GM13977 (cell line): ENCODE data around the gene GSG1L.

Experiments
- DNase-seq: peaks from one replicate; pipeline ENCODE4 v3.0.0; 2012; ENCODE audit warnings: low spot score
- in situ Hi-C: fragments of 300-500 bp; cut with MboI; formaldehyde crosslinking; loops from one replicate; pipeline ENCODE4 v1.12.0; 2022; ENCODE audit warnings: low sequenced_read_pairs, low pct_unique_long_range_greater_than_20kb, mixed read lengths, inconsistent platforms; ENCODE audit not compliant: unreplicated experiment
- TF ChIP-seq, protein P1 (sequence below): IDR thresholded peaks from 2 replicates; pipeline ENCODE4 v1.5.1; 2012; ENCODE audit warnings: mild to moderate bottlenecking, control low read depth; ENCODE audit not compliant: insufficient read depth; ENCODE audit errors: extremely low read depth, missing control alignments

GSG1L gene

GRCh38 chr16:27752241-27752640 lies 311.3 kb downstream of the GSG1L start:
- no peak for DNase-seq
- TF ChIP-seq, protein P1, sequence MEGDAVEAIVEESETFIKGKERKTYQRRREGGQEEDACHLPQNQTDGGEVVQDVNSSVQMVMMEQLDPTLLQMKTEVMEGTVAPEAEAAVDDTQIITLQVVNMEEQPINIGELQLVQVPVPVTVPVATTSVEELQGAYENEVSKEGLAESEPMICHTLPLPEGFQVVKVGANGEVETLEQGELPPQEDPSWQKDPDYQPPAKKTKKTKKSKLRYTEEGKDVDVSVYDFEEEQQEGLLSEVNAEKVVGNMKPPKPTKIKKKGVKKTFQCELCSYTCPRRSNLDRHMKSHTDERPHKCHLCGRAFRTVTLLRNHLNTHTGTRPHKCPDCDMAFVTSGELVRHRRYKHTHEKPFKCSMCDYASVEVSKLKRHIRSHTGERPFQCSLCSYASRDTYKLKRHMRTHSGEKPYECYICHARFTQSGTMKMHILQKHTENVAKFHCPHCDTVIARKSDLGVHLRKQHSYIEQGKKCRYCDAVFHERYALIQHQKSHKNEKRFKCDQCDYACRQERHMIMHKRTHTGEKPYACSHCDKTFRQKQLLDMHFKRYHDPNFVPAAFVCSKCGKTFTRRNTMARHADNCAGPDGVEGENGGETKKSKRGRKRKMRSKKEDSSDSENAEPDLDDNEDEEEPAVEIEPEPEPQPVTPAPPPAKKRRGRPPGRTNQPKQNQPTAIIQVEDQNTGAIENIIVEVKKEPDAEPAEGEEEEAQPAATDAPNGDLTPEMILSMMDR = no peak
- in situ Hi-C loops = no loop called here

DNA sequence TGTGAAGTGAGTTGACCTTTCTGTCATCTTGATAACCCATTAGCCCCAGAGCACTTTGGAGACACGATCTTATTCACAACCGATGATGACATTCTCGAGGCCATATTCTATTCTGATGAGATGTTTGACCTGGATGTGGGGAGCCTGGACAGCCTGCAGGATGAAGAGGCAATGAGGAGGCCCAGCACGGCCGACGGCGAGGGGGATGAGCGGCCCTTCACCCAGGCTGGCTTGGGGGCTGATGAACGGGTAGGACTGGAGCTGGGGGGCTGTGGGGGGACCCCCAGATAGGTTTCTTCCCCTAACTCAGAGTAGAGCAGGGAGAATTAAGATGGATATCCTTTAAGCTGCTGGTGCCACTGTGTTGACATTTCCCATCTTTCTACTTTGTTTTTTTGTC lies 311.8 kb downstream of the GSG1L start:
- DNase-seq = no peak
- in situ Hi-C loops = no loop called here
- TF ChIP-seq, protein P1 = no peak

- TF ChIP-seq, protein P1 = no peak
- in situ Hi-C loops = no loop called here
- no peak for DNase-seq
Measured at GRCh38 chr16:27751233-27751632, 312.3 kb downstream of the GSG1L start.

GRCh38 chr16:27749946-27750345 lies 313.6 kb downstream of the GSG1L start:
- DNase-seq = no peak
- in situ Hi-C loops = no loop called here
- TF ChIP-seq, protein P1 = no peak

DNA sequence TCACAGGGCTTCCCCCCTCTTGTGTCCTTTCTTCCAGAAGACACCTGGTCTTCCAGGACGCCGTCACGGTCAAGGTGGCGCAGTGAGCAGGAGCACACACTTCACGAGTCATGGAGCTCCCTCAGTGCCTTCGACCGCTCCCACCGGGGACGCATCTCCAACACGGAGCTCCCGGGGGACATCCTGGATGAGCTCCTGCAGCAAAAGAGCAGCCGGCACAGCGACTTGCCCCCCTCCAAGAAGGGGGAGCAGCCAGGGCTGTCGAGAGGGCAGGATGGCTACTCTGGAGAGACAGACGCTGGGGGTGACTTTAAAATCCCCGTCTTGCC lies 314.0 kb downstream of the GSG1L start:
- DNase-seq = no peak
- TF ChIP-seq, protein P1 = no peak
- in situ Hi-C loops = no loop called here

- TF ChIP-seq, protein P1 = peak; percentile 33
- in situ Hi-C loops = no loop called here
- DNase-seq = peak; percentile 82
Measured at GRCh38 chr16:27748868-27749546, 314.5 kb downstream of the GSG1L start.
